Keratinocyte (primary cell): Measurements from ENCODE around the gene MTCL1.

Source experiments
- EZH2 ChIP-seq: IDR thresholded peaks from one replicate; pipeline ENCODE4 v1.6.1; 2012; ENCODE audit warnings: inconsistent platforms, mild to moderate bottlenecking, low read length, moderate library complexity
- TF ChIP-seq, protein P1 (sequence below), 3 experiments: IDR thresholded peaks in 1 of 3; conservative IDR thresholded peaks in 1 of 3; optimal IDR thresholded peaks in 1 of 3; 2 replicates in 2 of 3; 3 replicates in 1 of 3; pipeline versions ENCODE3 to v1.5.1; 2011; ENCODE audit warnings: low read length in 3 of 3, mild to moderate bottlenecking in 3 of 3, moderate library complexity in 2 of 3, control low read depth in 1 of 3, inconsistent platforms in 1 of 3; ENCODE audit not compliant: insufficient read depth in 2 of 3; ENCODE audit errors: extremely low read depth in 1 of 3

DNA sequence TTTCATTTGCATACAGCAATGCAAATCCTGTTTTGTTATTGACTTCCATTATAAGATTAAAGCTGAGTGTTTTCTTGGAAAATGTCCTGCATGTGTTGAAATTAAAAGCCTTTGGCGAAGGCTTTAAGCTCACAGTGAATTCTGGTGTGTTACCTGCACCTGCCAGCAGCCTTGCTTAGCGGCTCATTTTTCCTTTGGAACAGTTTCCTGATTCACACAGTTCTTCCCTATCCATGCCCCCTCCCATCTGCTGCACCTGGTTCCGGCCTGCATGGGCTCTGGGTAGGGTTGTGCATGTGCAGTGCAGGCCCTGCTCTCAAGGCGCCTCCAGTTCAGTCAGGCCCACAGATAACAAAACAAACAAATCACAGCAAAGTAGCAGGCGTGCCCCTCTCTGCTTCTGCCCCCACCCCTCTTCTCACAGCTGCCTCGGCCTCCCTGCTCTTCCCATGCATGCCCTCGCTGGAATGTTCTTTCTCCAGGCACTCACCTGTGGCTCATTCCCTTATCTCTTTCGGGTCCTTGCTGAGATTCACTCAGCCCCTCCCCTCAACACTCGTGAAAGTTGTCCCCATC is 15.8 kb downstream of the MTCL1 start:
- TF ChIP-seq, protein P1, sequence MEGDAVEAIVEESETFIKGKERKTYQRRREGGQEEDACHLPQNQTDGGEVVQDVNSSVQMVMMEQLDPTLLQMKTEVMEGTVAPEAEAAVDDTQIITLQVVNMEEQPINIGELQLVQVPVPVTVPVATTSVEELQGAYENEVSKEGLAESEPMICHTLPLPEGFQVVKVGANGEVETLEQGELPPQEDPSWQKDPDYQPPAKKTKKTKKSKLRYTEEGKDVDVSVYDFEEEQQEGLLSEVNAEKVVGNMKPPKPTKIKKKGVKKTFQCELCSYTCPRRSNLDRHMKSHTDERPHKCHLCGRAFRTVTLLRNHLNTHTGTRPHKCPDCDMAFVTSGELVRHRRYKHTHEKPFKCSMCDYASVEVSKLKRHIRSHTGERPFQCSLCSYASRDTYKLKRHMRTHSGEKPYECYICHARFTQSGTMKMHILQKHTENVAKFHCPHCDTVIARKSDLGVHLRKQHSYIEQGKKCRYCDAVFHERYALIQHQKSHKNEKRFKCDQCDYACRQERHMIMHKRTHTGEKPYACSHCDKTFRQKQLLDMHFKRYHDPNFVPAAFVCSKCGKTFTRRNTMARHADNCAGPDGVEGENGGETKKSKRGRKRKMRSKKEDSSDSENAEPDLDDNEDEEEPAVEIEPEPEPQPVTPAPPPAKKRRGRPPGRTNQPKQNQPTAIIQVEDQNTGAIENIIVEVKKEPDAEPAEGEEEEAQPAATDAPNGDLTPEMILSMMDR (optimal IDR thresholded peaks at IDR 0.05 in 1 of 3, IDR thresholded peaks at IDR 0.05 in 1 of 3, conservative IDR thresholded peaks at IDR 0.05 in 1 of 3; ENCODE audit: extremely low read depth in 1 of 3, insufficient read depth in 2 of 3, low read length in 3 of 3): no peak
- TF ChIP-seq EZH2: no peak
